ENCODE data around the gene PLCH1.

The PLCH1 gene

DNA sequence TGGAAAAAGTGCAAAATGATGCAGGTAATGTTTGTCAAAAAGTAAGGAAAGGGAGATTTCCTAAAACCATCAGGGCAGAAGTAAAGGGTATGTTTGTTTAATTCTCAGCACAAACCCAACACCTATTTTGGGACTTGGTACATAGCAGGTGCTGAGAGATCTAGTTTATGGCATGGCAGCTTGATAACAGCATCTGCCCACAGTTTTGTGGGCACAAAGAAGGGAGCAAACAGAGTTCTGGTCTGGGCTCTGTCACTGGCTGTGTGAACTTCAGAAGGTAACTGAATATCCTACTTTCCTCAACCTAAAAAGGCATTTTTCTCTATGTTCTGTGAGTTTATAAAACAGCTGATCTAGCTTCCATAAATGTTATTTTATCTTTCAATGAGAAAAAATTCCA is 141.6 kb downstream of the PLCH1 start:
- DNase-seq = no peak

DNA sequence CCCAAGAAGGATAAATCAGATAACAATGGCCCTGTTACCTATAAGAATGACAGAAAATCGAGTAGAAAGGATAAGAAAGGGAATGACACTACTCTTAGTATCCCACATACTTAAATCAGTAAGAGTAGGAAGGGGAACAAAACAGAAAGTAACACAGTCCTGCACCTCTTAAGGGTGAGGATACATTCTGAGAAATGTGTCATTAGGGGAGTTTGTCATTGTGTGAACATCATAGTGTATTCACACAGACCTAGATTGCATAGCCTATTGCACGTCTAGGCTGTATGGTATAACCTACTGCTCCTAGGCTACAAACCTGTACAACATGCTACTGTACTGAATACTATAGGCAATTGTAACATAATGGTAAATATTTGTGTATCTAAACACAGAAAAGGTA is 142.6 kb downstream of the PLCH1 start:
- no peak for DNase-seq

DNA sequence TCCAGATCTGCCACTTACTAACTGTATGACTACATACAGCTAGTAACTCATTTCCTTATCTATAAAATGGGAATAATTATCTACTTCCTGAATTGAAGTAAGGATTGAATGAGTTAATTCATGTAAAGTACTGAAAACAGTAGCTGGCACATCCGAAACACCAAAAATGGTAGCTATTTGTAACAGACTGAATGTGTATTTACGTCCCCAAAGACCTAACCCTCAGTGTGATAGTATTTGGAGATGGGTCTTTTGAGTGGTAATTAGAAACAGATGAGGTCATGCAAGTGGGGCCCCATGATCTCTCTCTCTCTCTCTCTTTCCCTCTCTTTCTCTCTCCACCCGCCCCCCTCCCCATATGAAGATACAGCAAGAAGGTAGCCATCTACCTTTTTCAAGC is 146.2 kb downstream of the PLCH1 start:
- DNase-seq = no peak

DNA sequence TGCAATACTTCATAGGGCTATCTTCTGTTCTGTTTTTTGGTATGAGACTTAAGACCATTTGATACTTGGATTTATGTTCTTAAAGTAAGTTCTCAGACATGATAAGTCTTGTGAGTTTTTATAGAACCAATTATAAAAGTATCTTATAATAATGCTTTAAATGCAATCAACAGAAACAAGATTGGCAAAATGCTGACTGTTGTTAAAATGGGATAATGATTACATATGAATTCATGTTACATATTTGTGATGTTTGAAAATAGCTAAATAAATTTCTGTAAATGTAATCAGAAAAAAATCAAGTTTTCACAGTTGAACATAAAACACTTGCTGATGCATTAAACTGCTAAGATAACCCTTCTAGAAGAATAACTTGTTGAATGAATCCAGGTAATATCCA is 148.3 kb downstream of the PLCH1 start:
- DNase-seq = no peak

DNA sequence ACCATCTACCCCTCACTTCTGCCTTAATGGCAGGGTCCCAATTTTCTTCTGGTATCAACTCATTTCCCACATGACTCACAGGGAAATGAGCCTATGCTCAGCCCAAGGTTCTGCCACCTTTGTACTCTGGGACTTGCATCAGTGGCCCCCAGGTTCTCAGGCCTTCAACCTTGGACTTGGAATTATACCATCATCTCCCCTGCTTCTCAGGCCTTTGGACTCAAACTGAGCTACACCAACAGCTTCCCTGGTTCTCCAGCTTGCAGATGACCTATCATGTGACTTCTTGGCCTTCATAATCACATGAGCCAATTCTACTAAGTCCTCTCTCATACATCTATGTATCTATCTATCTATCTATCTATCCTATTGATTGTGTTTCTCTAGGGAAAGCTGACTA is 149.5 kb downstream of the PLCH1 start:
- no peak for DNase-seq

DNA sequence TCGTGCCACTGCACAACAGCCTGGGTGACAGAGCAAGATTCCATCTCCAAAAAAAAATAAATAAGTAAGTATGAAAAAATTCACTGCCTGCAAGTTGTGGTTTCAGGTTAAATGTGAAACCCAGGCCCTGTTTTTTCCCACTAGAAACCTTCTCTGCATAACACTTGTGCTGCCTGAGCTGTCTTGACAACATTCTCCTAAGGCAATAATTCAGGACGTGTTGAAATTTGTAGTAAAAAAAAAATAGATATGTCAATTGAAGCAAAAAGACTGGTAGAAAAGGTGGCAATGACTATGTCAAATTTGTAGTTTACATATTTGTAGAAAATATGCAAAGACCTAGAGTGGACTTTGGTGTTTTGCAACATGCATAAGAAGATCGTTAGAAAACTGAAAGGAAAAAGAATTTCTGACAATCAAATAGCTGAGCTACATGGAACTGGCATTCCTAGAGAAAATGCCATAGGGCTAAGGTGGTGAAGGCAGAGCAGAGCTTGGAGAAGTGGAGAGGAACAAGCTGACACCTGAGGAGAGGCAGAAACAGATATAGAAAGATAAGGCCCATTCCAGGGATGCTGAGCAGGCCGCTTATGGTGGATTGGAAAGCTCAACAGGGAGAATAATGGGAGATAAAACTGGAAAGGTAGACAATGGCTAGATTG is 150.2 kb downstream of the PLCH1 start:
- DNase-seq = no peak

DNA sequence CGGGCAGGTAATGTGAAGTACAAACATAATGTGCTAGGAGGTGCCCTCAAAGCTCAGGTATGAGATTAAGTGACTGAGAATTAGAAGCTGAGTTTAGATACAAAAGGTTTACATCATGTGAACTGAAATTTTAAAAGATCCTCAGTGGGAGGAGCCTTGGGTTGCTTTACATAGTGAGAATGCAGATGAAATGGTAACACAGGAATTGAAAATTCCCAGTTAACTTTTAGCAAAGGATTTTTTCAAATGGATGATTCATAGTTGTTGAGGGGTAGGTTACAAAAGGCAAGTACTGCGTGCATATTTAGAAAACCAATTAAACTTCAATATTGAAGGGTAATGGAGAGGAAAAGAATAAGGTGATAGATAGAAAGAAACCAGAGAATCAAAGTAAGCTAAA is 157.3 kb downstream of the PLCH1 start:
- DNase-seq = no peak

DNA sequence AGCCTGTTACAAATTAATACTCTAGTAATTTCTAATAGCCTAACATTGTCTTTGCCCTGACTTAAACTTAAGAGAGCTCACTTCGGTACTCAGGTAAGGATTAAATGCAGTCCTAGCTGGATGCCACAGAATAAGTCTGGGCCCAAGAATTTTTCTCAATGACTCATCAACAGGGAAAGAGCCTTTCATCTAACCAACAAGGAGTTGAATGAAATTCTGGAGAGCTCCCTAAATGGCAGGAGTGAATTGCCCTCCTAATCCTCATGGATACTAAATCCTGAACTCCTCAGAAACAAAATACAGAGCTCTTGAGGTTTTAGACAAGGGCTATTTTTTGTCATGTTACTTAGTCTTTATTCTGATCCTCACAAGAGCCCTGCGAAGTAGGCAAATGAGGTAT is 159.5 kb downstream of the PLCH1 start:
- DNase-seq = no peak

DNA sequence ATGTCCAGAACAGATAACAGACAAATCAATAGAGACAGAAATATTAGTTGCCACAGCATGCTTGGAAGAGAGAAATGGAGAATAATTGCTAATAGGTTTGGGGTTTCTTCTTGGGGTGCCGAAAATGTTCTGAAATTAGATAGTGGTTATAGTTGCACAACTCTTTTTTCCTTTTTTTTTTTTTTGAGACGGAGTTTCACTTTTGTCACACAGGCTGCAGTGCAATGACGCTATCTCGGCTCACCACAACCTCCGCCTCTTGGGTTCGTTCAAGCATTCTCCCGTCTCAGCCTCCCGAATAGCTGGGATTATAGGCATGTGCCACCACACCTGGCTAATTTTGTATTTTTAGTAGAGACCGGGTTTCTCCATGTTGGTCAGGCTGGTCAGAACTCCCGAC is 163.3 kb downstream of the PLCH1 start:
- DNase-seq = no peak

DNA sequence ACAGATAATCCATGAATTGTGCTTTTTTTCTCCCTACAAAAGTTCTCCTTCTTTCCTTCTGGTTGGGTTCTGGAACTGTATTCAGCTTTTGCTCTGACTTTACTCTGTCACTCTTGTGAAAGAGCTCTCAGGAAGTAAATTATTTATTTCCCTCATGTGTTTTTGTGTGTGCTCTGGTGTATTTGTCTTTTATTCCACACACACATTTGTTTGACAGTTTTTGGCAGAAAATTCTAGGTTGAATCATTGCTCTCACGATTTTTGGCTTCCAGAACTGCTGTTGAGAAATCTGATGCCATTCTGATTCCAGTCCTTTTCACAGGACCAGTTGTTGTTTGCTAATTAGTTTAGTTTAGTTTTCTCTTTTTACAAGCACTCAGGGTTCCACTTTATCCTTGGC is 172.8 kb downstream of the PLCH1 start:
- DNase-seq = no peak

DNA sequence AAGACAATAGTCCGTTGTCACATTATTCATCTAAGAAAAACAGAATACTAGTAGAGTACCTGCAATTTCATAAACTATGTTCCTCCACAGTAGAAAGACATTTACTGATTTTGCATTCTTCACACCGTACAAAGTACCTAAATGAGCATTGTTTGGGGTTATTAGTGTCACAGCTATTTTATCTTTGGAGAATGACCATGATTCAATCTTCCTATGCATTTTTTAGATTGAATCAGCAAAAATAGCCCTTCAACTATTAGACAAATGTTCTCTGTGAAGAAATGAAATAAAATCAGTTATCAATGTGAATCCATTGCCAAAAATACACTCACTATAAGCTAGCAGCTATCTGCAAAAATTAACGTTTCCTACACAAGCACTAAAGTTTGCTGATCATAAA is 176.6 kb downstream of the PLCH1 start:
- DNase-seq = no peak

DNA sequence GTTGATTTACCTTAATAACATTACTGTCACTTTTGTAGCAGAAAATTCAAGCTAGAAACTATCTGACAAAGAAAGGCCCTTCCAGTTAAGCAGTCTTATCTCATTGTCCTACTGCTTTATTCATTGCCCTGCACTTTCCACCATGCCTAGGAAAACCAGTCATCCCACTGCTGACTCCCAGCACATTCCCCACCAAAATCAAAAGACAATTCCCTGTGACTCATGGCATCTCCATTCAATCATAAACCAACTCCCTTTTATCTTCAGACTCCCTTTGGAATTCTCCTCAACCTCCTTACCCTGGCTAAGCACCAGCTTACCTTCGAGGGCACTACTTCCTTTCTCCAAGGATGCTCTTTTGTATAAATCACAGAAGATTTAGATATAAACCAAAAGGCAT is 184.3 kb downstream of the PLCH1 start:
- no peak for DNase-seq

DNA sequence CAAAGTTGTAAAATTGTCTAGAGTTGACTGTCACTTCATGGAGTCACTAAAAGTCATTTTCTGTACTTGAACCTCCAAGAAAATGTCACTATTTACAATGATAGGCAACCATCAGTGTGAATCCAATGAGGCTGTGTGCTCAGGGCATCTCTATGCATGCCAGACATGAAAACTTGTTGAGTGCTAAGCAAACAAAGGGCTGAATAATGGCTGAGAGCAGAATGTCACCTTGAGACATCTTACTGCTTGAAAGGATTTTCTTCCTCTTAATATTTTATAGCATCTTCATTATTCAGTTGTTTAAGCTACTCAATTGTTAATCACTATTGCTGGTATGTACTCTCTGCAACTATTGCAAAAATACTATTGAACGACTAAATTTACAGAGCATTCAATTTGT is 184.7 kb downstream of the PLCH1 start:
- no peak for DNase-seq

DNA sequence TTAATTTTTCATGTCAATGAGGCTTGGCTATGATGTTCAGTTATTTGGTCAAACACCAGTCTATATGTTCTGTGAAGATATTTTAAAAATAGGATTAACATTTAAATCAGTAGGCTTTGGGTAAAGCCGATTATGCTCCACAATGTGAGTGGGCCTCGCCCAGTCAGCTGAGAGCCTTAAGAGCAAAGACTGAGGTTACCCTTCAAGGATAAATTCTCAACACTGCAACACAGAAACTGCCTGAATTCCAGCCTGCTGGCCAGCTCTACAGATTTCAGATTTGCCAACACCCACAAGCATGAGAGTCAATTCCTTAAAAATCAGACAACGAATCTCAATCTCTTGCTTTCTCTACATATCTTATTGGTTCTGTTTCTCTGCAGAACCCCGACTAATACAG is 188.3 kb downstream of the PLCH1 start:
- DNase-seq = no peak

DNA sequence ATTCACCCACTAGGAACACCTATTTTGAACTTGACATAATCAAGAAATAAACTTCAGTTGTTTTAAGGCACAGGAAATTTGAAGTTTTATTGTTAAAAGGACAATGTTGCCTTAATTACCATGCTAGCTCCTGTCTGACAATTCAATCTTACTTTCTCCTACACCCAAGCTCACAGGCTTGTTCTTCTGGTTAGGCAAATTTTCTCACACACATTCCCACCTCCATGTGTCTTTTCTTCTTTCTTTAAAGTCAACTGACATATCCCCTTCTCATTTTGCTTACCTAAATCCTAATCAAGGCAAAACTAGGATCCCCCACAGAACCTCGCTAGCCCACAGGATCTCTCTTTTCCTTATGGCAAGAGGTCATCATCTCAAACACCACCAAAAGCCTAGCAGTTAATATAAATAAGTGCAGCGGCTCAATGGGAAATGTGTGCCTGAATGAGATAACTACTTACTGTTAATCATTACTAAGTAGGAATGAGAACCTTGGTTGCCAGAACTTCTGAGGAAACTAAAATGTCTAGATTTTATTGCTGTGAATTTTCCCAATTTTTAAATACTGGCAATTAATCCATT is 189.3 kb downstream of the PLCH1 start:
- no peak for DNase-seq

DNA sequence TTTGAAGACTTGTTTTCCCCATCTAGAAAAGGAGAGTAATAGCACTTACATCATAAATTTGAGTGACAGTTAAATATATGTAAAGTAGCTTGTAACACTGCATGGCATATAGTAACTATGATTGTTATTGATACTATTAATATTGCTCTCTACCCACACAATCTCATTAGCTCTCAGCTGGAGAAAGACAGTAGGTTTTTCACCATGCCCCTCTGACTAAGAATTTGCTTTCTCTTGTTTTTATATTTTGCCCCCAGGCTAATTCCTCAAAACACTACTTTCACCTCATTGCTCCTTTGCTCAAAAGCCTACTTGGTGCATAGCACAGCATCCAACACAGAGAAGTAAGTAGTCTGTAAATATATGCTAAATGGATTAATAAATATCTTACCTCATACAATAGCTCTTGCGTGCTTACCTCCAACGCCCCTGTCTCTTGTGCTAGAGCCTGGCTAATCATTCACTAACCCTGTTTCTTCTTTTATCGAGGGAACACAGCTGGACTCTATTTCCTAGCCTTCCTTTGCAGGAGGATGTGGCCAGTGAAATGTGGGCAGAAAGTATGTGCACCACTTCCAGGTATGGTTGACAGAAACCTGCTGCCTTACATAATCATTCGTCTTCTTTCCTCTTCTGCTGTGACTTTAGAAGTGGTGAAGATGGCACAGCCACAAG is 190.0 kb downstream of the PLCH1 start:
- no peak for DNase-seq

DNA sequence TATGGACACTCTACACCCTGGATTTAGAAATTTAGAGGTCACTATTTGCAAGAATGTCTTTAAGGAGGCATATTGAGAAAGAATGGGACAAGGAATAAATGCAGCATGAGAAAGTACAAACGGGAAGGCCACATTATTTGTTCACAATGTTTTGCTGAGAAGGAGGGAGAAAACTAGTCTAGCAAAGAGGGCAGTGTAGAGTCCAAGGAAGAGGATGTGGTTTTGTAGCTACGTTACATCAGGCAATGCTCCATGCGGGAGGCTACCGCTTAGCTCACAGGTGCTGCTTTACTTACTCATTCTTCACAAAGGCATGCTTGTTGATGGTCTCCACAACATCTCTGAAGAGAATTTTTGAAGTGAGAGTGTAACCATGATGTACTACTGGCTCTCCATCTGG is 191.1 kb downstream of the PLCH1 start:
- DNase-seq = no peak

DNA sequence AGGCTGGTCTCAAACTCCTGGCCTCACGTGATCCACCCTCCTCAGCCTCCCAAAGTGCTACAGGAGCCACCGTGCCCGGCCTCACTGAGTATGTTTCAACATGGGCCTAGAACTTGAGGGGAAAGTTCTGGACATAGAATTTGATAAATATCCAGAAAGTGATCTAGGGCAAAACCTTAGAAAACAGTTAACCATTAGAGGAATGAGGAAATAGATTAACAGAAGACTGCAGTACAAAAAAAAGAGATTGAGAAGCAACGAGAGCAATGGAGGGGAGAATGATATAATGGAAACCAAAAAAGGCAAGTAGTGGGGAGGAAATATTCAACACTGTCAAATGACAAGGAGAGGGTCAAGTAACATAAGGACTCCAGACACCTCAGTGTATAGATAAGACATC is 191.5 kb downstream of the PLCH1 start:
- DNase-seq = no peak

DNA sequence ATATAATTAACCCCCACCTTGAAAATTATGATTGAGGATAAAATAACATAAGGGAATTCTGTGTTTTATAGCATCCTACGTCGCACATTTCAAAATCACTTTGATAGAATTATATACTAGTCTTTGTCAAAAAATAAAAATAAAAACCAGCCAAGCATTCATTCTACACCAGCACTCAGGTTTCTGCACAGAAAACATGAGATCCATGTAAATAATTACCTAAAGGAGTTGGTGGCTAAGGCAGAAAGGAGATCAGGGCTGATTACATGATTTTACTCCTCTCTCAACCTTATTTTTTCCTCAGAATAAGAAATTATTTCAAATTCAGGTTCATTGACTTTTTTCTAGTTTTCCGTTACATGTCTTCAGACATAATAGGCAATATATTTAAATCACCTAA is 194.5 kb downstream of the PLCH1 start:
- no peak for DNase-seq

DNA sequence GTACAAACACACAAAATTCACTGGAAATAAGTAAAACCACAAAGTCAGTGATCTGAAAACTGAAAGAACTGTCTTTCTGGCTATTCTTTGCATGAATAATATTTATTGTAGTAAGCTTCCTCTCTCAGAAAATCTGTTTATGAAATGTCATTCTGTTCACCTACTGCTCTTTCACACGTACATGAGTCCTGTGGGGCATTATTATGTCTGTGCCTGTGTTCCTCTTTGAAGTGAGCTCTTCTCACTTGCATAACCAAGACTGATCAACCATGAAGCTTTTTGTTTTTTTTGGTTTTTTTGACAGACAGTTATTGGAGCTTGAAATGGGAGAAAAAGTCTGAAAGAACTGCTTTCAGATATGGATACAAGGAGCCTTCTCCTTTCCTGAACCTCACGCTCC is 195.8 kb downstream of the PLCH1 start:
- DNase-seq = no peak

DNA sequence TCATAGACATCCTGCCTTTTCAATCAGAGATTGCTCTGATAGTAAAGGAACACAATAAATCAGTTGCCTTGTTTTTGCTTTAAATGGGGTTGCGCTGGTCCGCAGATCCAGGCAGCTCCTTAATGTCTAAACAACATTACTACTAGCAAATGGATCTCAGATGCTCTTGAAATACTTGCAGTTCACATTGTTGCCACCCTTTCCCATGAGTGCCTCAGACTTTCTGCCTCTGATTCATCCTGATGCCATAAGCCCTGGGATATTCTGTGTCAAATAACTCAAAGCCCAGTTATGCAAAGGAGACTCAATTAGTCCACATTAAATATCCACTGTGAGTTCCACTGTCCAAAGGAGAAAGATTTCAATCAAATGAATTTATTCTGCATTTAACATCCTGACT is 196.7 kb downstream of the PLCH1 start:
- no peak for DNase-seq

DNA sequence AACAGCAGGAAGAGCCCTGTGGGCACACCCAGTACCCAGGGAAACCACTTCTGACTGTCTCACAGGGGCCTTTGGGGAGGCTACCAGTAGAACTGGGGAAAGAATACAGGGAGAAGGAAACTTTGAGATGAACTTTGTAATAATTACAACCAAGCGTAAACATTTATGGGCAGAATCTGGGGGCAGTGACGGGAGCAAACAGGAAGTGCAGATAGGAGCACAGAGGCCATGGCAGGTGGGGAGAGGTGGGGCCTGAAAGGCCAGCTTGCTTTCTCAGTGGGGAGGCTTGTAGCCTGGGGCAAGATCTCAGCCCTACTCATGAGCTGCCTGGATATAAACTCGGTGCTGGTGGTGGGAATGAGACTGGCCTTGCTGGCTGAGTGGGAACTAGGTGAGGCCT is 209.8 kb downstream of the PLCH1 start:
- DNase-seq = no peak

DNA sequence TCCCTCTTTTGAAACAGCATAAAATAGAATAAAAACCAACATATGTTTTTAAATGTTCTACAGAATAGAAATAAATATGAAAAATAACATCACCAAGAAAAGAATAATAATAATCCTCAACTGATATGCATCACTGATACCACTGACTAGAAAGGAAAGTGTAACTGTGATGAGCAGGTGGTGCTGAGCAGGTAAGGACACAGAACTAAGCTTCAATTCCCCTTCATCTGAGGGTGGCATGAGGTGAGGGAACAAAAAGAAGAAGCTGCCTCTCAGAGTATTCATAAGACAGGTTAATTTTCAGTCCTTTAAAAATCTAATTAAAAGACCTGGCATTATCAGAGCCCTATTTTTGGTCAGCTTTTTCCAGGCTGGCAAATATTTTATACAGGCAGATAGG is 216.3 kb downstream of the PLCH1 start:
- no peak for DNase-seq

DNA sequence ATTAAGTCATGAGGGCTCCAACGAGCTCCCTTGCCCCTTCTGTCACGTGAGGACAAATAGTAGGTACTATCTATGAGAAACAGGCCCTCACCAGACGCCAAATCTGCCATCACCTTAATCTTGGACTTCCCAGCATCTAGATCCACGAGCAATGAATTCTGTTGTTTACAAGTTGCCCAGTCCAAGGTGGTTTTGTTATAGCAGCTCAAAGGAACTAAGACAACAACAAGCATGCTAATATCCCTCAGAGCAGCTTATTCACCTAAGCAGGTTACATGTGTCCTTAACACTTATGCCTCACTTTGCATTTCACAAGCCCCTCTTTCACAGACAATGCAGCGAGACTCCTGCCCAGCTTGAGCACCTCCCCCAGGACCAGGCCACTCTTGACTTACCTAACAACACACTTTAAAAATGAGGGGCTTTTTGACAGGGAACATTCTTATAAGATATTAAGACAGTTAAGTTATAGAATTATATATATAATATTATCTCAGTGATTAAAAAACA is 219.5 kb downstream of the PLCH1 start:
- no peak for DNase-seq

DNA sequence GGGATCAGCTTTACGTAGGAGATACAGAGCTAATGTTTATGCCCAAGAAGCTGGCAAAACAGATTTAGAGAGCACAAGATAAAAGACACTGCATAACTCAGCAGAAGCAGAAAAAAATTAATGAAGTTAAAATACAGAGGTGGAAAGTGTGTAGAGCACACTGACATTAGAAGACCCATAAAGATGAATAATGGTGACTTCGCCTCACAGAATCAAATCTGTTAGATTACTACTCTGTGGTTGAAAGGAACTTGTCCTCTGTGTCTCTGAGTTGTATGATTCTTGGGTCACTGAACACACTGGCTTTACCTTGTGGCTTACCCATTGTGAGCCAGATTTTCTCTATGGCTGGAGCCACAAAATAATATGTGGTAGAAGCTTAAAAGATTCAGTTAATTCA is 224.4 kb downstream of the PLCH1 start:
- no peak for DNase-seq
